Cardiac muscle cell (in vitro differentiated cells and primary cell): Measurements from ENCODE around the gene MYBPC3. TPM values are rescaled to one million over a fixed set of nuclear protein-coding genes. Genes with fewer than 3 reads are reported as not detected.
"Not testable (repeated sequence)": the region's sequence is repeated elsewhere in the genome, so short reads cannot be mapped to it uniquely, and the experiment has no call there.

Experiments
- DNase-seq, 2 donors: peaks; one replicate each; pipeline versions ENCODE4 v3.0.0 to v3.0.0-alpha.2; 2010 to 2017; ENCODE audit warnings: low read depth in 1 of 2, low spot score in 1 of 2
- H3K27ac ChIP-seq: fragments of 200-600 bp; sonication (generic); 2 replicates; pipeline ENCODE4 v1.5.1; 2016
- H3K27me3 ChIP-seq: fragments of 200-600 bp; sonication (generic); 2 replicates; pipeline ENCODE4 v1.6.0; 2016; ENCODE audit warnings: control low read depth
- H3K36me3 ChIP-seq: fragments of 200-600 bp; sonication (generic); 2 replicates; pipeline ENCODE4 v1.5.1; 2016; ENCODE audit warnings: control low read depth
- H3K4me1 ChIP-seq: fragments of 200-600 bp; sonication (generic); 2 replicates; pipeline ENCODE4 v1.8.1; 2017; ENCODE audit warnings: low read depth, mild to moderate bottlenecking, mixed run types
- H3K4me3 ChIP-seq: fragments of 200-600 bp; sonication (generic); 2 replicates; pipeline ENCODE4 v1.5.1; 2016; ENCODE audit warnings: mild to moderate bottlenecking
- H3K9me3 ChIP-seq: fragments of 200-600 bp; sonication (generic); 2 replicates; pipeline ENCODE4 v1.5.1; 2017; ENCODE audit warnings: low read depth, mild to moderate bottlenecking, control low read depth
- polyA plus RNA-seq: library from polyadenylated mRNA; unstranded; fragments of >200 nt; fragmentation: Nextera tagmentation; extraction: Ambion mirVana; gene quantifications from 2 replicates; pipeline ENCODE4 v1.2.1, GENCODE V29; 2016
- total RNA-seq: library from RNA; depleted of rRNA; stranded (reverse); fragments of >200 nt; gene quantifications from 2 replicates; pipeline ENCODE4 v1.2.3, GENCODE V29; 2016
- TF ChIP-seq, protein P1 (sequence below): IDR thresholded peaks from 2 replicates; pipeline ENCODE4 v1.5.1; 2012; ENCODE audit warnings: low read depth, mild to moderate bottlenecking, low read length

Gene MYBPC3
- total and polyA plus RNA-seq, 2 experiments from 2014 or later, result 489 to 751 TPM

DNA sequence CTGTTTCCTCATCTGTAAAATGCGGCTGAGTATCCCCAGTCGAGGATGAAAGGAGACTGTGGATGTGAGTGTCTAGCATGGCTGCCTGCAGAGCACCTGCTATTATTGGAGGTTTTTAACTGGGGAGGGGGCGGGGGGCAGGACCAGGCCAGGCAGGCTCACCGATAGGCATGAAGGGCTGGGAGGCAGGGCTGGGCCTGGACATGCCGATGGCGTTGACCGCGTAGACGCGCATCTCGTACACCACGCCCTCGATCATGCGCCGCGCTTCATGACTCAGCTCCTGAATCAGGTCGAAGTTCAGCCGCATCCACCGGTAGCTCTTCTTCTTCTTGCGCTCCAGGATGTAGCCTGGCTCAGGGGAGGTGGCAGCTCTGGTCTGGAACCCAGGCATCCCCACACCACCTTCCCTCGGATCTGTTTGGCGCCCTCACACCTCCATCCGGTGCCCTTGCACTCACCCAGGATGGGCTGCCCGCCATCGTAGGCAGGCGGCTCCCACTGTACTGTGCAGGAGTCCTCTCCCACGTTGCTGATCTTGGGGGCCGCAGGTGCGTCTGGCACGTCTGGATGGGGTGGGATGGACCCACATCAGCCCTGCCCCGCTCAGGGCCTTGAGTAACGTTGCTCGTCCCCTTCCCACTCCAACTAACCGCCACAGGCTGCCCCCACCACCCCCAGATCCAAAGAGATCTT, 15.1 kb downstream of the MYBPC3 start:
- H3K36me3 ChIP-seq, result peaks cover 85% of the 10 kb centered on the region
- H3K9me3 ChIP-seq, result no peaks in the 10 kb centered on the region
- DNase-seq, result no peak
- H3K4me3 ChIP-seq, result no peak overlapping the region
- H3K4me1 ChIP-seq, result no peaks in the 10 kb centered on the region
- peak overlapping the region; percentile 34 for H3K27ac ChIP-seq
- H3K27me3 ChIP-seq, result no peaks in the 10 kb centered on the region
- TF ChIP-seq, protein P1, sequence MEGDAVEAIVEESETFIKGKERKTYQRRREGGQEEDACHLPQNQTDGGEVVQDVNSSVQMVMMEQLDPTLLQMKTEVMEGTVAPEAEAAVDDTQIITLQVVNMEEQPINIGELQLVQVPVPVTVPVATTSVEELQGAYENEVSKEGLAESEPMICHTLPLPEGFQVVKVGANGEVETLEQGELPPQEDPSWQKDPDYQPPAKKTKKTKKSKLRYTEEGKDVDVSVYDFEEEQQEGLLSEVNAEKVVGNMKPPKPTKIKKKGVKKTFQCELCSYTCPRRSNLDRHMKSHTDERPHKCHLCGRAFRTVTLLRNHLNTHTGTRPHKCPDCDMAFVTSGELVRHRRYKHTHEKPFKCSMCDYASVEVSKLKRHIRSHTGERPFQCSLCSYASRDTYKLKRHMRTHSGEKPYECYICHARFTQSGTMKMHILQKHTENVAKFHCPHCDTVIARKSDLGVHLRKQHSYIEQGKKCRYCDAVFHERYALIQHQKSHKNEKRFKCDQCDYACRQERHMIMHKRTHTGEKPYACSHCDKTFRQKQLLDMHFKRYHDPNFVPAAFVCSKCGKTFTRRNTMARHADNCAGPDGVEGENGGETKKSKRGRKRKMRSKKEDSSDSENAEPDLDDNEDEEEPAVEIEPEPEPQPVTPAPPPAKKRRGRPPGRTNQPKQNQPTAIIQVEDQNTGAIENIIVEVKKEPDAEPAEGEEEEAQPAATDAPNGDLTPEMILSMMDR, result no peak

DNA sequence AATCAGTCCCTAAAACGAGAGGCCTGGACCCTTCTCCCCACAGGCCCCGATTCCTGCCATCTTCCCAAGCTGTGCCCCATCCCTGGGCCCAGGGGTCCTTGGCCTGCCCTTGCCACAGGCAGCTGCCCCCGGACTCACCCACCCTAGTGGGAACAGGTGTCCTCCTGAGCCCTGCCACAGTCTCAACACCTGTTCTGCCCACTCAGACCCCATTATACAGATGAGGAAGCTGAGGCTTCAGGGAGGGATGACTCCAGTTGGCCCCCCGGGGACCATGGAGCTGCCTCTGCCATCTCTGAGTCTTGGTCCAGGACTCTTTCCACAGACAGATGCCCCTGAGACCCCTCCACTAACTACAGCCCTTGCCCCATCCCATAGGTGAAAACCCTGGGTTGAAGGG, 15.9 kb downstream of the MYBPC3 start:
- no peak for DNase-seq
- no peak overlapping the region for H3K27ac ChIP-seq
- no peak overlapping the region for H3K4me3 ChIP-seq
- H3K9me3 ChIP-seq, result no peaks in the 10 kb centered on the region
- TF ChIP-seq, protein P1, result no peak
- H3K27me3 ChIP-seq, result no peaks in the 10 kb centered on the region
- H3K4me1 ChIP-seq, result no peaks in the 10 kb centered on the region
- H3K36me3 ChIP-seq, result peaks cover 86% of the 10 kb centered on the region

DNA sequence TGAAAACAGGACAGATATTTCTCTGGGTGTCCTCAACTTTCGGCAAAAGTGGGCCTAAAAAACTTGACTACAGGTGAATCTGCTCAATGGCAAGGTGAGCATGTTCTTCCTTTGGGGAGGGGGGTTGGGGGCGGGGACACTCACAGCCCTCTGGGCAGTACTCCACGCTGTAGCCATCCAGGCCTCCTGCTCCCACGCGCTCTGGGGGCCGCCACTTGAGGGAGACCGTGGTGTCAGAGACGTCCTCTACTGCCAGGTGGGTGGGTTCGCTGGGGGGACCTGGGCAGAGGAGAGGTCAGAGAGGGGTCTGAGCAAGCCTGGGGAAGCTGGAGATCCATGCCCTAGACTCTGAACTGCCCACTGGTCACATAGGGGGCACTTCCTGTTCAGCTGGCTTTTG, 16.8 kb downstream of the MYBPC3 start:
- H3K4me3 ChIP-seq, result no peak overlapping the region
- DNase-seq, result no peak
- H3K36me3 ChIP-seq, result peaks cover 86% of the 10 kb centered on the region
- H3K27ac ChIP-seq, result peak overlapping the region; percentile 85
- TF ChIP-seq, protein P1, result no peak
- H3K4me1 ChIP-seq, result no peaks in the 10 kb centered on the region
- H3K9me3 ChIP-seq, result no peaks in the 10 kb centered on the region
- H3K27me3 ChIP-seq, result no peaks in the 10 kb centered on the region

DNA sequence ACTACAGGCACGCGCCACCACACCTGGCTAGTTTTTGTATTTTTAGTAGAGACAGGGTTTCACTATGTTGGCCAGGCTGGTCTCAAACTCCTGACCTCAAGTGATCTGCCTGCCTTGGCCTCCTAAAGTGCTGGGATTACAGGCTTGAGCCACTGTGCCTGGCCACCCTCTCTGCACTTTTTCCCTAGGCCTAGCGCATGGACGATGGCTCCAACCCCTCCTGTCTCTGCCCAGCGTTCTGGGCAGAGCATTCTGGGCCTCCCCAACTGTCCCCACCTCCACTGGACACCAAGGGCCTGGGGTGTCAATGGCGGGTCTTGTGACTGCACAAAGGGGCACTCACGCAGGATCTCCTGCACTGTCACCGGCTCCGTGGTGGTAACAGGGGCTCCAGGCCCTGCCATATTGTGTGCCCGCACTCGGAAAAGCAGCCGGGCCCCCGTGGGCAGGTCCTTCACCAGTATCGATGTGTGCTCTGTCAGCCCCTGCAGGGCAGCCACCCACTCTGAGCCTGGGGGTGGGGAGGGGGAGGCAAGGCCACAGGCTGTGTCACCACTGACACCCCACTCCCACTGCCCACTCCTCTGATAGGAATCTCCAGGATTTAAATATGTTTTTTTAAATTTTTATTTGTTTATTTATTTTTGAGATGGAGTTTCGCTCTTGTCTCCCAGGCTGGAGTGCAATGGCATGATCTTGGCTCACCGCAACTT, 17.6 kb downstream of the MYBPC3 start:
- not testable (repeated sequence) for H3K9me3 ChIP-seq, H3K4me3 ChIP-seq, H3K27me3 ChIP-seq, H3K4me1 ChIP-seq, DNase-seq
- peaks cover 83% of the 10 kb centered on the region for H3K36me3 ChIP-seq
- H3K27ac ChIP-seq, result peak overlapping the region; percentile 85

DNA sequence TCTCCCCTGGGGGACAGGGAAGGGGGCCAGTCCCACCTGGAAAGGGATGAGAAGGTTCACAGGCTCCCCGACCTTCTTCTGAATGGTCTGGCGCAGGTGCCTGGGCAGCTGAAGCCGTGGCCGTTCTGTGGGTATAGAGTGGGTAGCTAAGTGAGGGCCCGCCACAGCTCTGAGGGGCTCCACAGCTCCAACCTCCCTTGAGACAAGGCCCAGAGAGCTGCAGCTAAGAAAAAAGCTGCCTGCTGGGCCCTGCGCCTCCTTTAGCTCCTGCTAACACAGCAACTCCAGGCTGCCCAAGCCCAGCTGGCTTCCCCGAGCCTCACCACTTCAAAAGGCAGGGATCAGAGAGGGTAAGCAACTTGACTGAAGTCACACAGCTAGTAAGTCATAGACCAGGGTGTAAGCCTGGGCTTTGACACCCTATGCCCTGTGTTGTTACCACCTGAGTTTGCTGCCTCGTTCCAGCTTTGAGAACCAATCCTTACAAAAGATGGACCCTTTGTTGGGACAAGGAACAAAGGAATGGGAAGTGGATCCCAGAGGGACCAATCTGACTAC, 18.5 kb downstream of the MYBPC3 start:
- TF ChIP-seq, protein P1, result no peak
- DNase-seq, result no peak
- Histone ChIP-seq H3K27ac (peak overlapping the region; percentile 85), H3K4me1 (no peaks in the 10 kb centered on the region), H3K27me3 (no peaks in the 10 kb centered on the region), H3K36me3 (peaks cover 80% of the 10 kb centered on the region), H3K4me3 (no peak overlapping the region), H3K9me3 (no peaks in the 10 kb centered on the region)

DNA sequence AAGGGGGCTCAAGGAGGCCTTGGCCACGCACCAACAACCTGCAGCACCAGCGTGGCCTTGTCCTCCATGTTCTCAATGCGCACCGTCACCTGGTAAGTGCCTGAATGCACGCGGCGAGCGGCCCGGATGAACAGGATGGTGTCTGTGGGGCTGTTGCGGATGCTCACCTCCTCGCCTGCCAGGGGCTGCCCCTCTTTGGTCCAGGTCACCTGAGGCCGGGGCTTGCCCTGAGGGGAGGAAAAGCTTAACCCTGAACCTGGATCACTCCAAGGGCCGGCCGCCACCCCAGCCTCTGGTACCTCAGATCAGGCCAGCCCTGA, 19.0 kb downstream of the MYBPC3 start:
- DNase-seq, result no peak
- TF ChIP-seq, protein P1, result no peak
- no peaks in the 10 kb centered on the region for H3K4me1 ChIP-seq
- H3K9me3 ChIP-seq, result no peaks in the 10 kb centered on the region
- peak overlapping the region; percentile 85 for H3K27ac ChIP-seq
- H3K36me3 ChIP-seq, result peaks cover 75% of the 10 kb centered on the region
- no peaks in the 10 kb centered on the region for H3K27me3 ChIP-seq
- no peak overlapping the region for H3K4me3 ChIP-seq
